Tibial artery (tissue), 4 donors: Measurements from ENCODE around the gene SNCAIP.

Source experiments
- DNase-seq, 2 donors: peaks; one replicate each; pipeline ENCODE4 v3.0.0-alpha.2; 2019
- H3K27ac ChIP-seq, 2 donors: fragments of 200-600 bp; sonication (generic) in 1 of 2; 1 replicate in 1 of 2; 2 replicates in 1 of 2; pipeline ENCODE4 v1.5.1; 2018 to 2019; ENCODE audit warnings: mild to moderate bottlenecking in 1 of 2
- H3K27me3 ChIP-seq, 2 donors: fragments of 200-600 bp; sonication (generic) in 1 of 2; one replicate each; pipeline versions ENCODE4 v1.5.1 to v1.6.0; 2016 to 2019
- H3K36me3 ChIP-seq, 3 donors: fragments of 200-600 bp; sonication (generic) in 2 of 3; one replicate each; pipeline ENCODE4 v1.5.1; 2016 to 2019; ENCODE audit warnings: mild to moderate bottlenecking in 2 of 3
- H3K4me1 ChIP-seq, 4 donors: fragments of 200-600 bp; sonication (generic) in 2 of 4; 1 replicate in 3 of 4; 2 replicates in 1 of 4; pipeline ENCODE4 v1.5.1; 2016 to 2019
- H3K4me3 ChIP-seq, 2 donors: fragments of 200-600 bp; sonication (generic) in 1 of 2; 1 replicate in 1 of 2; 2 replicates in 1 of 2; pipeline ENCODE4 v1.5.1; 2018 to 2019; ENCODE audit warnings: mild to moderate bottlenecking in 2 of 2
- H3K9me3 ChIP-seq, 3 donors: fragments of 200-600 bp; sonication (generic) in 1 of 3; one replicate each; pipeline ENCODE4 v1.5.1; 2016 to 2019
- CTCF ChIP-seq, 2 experiments: fragments of 200-600 bp in 1 of 2; fragments of 450-650 bp in 1 of 2; IDR thresholded peaks; one replicate each; pipeline ENCODE4 v1.5.1; 2017 to 2019; ENCODE audit warnings: antibody characterized with exemption in 2 of 2, mild to moderate bottlenecking in 1 of 2, moderate library complexity in 1 of 2
- intact Hi-C: fragments of 100-400 bp; cut with DNase I; formaldehyde crosslinking; loops from one replicate; pipeline ENCODE4 v1.15.0; 2023; ENCODE audit warnings: low total_unique reads

Gene SNCAIP

GRCh38 chr5:122470365-122470764 is 158.3 kb downstream of the SNCAIP start:
- no peaks in the 10 kb centered on the region for H3K27me3 ChIP-seq
- H3K36me3 ChIP-seq: peaks cover 0 to under 1% (median 0%) of the 10 kb centered on the region in 3 donors
- H3K9me3 ChIP-seq: no peaks in the 10 kb centered on the region
- H3K4me1 ChIP-seq: no peaks in the 10 kb centered on the region
- no peak for TF ChIP-seq CTCF (IDR thresholded peaks at IDR 0.05)
- DNase-seq: no peak
- no peak overlapping the region for H3K4me3 ChIP-seq
- intact Hi-C loops: no loop called here
- no peak overlapping the region for H3K27ac ChIP-seq

DNA sequence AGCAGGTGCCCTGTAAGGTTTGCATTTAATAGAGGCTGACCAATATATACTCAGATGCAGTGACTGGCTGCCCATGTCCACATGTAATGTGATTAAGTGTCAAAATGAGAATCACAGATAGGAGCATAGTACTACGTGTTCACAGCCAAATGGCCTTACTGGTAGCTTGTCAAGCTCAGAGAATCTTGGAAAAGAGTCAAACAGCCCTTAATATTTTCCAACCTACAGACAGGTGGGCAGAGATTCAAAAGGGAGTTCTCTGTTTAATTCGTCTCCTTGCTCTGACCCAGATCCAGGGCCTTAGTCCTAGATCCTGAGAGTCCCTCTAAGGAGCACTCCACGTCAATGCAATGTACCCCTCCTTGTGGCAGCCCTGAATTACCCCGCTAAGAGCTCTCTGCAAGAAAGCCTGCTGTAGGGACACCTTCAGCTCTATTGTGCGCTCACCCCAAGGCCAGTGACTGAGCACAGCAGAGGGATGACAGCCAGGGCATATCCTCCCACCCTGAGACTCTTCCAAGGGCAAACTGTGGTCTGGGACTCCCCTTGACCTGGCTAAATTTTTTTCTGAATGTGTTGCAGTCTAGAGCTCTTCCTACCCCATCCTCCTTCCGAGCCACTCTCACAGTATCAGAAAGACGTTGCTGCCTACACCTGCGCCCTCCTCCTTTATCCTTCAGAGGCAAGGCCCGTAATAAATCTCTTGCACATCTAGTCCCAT is 159.2 kb downstream of the SNCAIP start:
- no peaks in the 10 kb centered on the region for H3K36me3 ChIP-seq
- H3K4me3 ChIP-seq: no peak overlapping the region
- H3K27me3 ChIP-seq: no peaks in the 10 kb centered on the region
- H3K9me3 ChIP-seq: no peaks in the 10 kb centered on the region
- intact Hi-C loops: no loop called here
- DNase-seq: no peak
- TF ChIP-seq CTCF (IDR thresholded peaks at IDR 0.05): no peak
- H3K27ac ChIP-seq: no peak overlapping the region
- no peaks in the 10 kb centered on the region for H3K4me1 ChIP-seq

GRCh38 chr5:122471752-122472061 is 159.7 kb downstream of the SNCAIP start:
- intact Hi-C loops: no loop called here
- Histone ChIP-seq H3K4me1 (no peaks in the 10 kb centered on the region), H3K27me3 (no peaks in the 10 kb centered on the region), H3K27ac (no peak overlapping the region), H3K36me3 (no peaks in the 10 kb centered on the region), H3K9me3 (no peaks in the 10 kb centered on the region), H3K4me3 (no peak overlapping the region)
- TF ChIP-seq CTCF (IDR thresholded peaks at IDR 0.05): no peak
- DNase-seq: no peak

DNA sequence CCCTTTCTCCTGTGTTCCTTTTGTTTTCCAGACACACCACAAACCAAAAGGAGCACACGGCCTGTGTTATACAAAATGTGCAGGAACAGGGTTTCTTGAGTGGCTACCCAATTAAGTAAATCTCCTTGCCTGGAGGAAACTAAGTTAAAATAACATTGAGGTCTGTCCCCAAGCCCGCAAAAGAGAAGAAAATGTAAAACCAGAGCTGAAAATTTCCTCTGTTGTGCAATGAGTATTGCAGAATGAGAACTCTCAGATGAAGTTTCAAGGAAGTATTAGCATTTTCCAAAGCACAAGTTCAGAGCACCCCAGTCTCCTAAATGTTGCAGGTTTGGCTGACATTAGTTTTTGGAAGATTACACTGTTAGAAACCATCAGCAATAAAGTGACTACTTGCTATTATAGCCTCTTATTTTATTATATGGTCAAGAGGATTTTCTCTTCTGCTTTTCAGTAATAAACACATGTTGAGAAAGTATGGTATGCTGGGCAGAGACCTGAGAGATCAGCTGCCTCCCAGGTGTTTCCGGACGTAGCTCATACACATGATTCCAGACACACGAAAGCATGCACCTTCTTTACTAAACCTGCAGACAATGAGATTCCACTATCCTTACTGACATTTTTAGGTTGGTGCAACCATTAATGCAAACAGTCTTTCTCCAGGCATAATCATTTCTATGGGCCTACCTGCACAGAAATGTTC is 161.3 kb downstream of the SNCAIP start:
- H3K36me3 ChIP-seq: no peaks in the 10 kb centered on the region
- H3K27me3 ChIP-seq: no peaks in the 10 kb centered on the region
- intact Hi-C loops: no loop called here
- H3K9me3 ChIP-seq: no peaks in the 10 kb centered on the region
- no peak for DNase-seq
- H3K4me1 ChIP-seq: no peaks in the 10 kb centered on the region
- TF ChIP-seq CTCF (IDR thresholded peaks at IDR 0.05): no peak
- no peak overlapping the region for H3K4me3 ChIP-seq
- H3K27ac ChIP-seq: no peak overlapping the region

GRCh38 chr5:122473941-122474340 is 161.9 kb downstream of the SNCAIP start:
- no peaks in the 10 kb centered on the region for H3K27me3 ChIP-seq
- intact Hi-C loops: no loop called here
- no peak overlapping the region for H3K27ac ChIP-seq
- TF ChIP-seq CTCF (IDR thresholded peaks at IDR 0.05): no peak
- H3K36me3 ChIP-seq: no peaks in the 10 kb centered on the region
- DNase-seq: no peak
- no peaks in the 10 kb centered on the region for H3K4me1 ChIP-seq
- H3K4me3 ChIP-seq: no peak overlapping the region
- H3K9me3 ChIP-seq: no peaks in the 10 kb centered on the region
